OCI-M2 (cell line): ENCODE data around the gene SF3B2.
"Not testable (repeated sequence)": the region's sequence is repeated elsewhere in the genome, so short reads cannot be mapped to it uniquely, and the experiment has no call there.

Experiments
- DNase-seq: peaks from one replicate; lab custom pipeline; 2025; ENCODE audit not compliant: unreplicated experiment; lab: John Stamatoyannopoulos, UW

Gene SF3B2

GRCh38 chr11:66015936-66016792 lies 36.0 kb upstream of the SF3B2 start:
- no peak for DNase-seq

GRCh38 chr11:66016793-66017177 lies 35.4 kb upstream of the SF3B2 start:
- DNase-seq: no peak

DNA sequence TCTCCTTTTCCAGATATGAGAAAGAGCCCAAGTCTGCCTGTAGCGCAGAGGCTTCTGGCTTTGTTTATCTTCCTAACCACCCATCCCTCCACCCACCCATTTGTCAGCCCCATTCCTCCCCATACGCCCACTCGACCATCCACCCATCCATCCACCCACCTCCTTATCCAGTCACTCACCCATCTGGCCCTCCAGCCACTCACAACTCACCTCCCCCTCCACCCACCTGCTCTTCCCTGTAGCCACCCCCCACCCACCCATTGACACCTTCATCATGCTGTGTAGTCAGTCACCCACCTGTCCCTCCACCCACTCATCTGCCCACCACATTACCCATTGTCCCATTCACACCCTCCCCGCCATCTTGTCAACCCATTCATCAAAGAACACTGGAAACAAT lies 34.8 kb upstream of the SF3B2 start:
- no peak for DNase-seq

DNA sequence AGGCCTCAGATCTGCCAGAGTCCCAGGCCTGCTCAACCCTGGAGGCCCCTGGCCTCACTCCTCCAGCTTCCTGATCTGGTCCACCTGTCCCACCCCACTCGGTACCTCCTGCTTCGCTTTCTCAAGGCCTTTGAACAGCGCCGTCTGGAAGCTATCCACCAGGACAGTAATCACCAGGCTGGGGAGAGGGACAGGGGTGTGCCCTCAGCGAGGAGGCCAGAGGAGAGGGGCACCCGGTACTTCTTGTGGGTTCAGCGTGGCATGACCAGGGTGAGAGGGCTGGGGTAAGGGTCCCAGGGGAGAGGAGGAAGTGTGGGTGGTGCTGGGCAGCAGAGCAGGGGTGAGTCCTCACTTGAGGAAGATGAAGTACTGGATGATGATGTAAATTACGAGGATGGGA lies 32.0 kb upstream of the SF3B2 start:
- no peak for DNase-seq

GRCh38 chr11:66020618-66021357 lies 31.4 kb upstream of the SF3B2 start:
- no peak for DNase-seq

DNA sequence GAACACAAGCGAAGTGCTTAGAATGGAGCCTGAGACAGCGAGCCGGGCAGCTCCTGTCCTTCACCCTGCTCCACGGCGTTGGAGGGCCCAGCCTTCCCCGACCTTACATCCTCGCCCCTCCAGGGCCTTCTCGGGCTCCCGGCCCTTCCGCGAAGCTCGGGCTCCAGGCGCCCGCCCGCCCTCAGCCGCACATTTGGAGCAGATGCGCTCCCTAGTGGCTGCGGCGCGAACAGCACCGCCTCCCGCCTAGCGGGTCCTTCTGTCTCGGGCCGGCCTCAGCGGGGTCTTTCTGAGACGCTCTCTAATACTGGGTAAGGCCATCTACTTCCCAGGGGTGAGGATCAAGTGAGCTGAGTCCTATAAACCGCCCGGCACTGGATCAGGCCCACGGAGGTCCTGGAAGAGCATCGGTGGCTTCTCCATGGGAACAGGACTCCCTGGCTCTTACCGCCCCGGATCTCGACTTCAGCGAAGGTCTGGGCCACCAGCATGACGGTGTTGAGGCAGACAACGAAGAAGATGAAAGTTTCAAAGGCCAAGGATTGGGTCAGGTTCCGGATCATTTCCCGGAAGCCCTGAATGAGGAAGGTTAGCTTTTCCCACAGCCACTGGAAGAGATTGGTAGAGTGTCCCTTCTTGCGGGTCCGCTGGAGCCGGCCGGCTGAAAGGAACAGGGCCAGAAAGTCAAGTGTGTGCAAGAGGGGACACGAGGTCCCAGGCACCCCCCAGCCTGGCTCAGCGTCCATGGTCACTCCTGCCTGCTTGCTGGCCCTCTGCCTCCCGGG lies 29.6 kb upstream of the SF3B2 start:
- no peak for DNase-seq

GRCh38 chr11:66023186-66023440 lies 29.1 kb upstream of the SF3B2 start:
- DNase-seq: not testable (repeated sequence)

- no peak for DNase-seq
Observed at GRCh38 chr11:66026017-66026529, 26.1 kb upstream of the SF3B2 start, which contains the start of gene CATSPER1. CATSPER1 (minus strand) TSS chr11:66026479; CDS start chr11:66026379, 100 bp downstream.

GRCh38 chr11:66032957-66033735 lies 19.0 kb upstream of the SF3B2 start:
- no peak for DNase-seq

DNA sequence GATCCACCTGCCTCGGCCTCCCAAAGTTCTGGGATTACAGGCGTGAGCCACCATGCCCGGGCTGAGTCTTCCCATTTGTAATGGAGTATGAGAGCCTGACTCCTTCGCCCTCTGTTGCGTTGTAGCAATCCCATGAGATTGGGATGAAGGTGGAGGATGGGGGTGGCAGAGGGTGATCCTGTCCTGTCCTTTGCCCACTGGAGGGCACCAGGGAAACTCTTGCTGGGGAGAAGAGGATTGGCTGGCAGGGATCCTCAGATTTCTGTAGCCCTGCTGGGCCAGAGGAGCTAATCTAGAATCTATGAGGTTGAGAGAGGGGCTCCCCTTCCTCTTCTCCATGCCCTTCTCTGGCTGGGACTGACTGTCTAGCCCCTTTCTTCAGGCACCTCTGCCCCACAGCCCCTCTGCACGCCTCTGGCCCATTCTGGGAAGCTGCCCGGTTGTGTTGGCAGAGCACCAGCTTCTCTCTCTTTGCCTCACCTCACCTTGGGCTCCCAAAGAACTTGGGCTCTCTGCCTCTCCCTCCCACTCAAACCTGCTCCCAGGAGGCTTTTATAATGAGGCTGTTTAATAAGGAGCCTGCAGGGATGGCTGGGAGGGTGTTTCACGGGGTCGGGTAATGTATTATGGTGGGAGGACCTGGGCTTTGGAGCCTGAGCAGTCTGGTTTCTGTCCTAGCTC lies 16.4 kb upstream of the SF3B2 start:
- DNase-seq: no peak

DNA sequence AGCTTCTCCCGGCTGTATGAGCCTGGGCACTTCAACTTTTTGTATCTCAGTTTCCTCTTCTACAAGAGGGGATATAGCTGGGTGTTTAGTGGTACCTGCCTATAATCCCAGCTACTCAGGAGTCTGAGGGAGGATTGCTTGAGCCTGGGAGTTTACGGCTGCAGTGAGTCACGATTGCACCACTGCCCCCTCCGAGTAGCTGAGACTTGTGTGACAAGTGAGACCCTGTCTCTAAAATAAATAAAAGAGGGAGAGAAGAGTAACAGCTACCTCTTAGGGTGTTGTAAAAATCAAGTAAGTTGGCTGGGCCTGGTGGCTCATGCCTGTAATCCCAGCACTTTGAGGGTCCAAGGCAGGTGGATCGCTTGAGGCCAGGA lies 15.8 kb upstream of the SF3B2 start:
- DNase-seq: no peak

DNA sequence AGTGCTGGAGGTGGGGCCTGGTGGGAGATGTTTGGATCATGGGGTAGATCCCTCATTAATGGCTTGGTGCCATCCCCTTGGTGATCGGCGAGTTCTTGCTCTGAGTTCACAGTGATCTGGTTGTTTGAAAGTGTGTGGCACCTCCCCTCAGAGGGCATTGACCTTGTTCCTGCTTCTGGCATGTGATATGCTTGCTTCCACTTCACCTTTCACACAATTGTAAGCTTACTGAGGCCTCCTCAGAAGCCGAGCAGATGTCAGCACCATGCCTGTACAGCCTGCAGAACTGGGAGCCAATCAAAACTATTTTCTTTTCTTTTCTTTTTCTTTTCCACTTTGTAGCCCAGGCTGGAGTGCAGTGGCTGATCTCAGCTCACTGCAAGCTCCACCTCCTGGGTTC lies 14.8 kb upstream of the SF3B2 start:
- DNase-seq: no peak

- no peak for DNase-seq
Observed at GRCh38 chr11:66039765-66040164, 12.4 kb upstream of the SF3B2 start.

- DNase-seq: no peak
Observed at GRCh38 chr11:66042227-66042995, 9.8 kb upstream of the SF3B2 start.

DNA sequence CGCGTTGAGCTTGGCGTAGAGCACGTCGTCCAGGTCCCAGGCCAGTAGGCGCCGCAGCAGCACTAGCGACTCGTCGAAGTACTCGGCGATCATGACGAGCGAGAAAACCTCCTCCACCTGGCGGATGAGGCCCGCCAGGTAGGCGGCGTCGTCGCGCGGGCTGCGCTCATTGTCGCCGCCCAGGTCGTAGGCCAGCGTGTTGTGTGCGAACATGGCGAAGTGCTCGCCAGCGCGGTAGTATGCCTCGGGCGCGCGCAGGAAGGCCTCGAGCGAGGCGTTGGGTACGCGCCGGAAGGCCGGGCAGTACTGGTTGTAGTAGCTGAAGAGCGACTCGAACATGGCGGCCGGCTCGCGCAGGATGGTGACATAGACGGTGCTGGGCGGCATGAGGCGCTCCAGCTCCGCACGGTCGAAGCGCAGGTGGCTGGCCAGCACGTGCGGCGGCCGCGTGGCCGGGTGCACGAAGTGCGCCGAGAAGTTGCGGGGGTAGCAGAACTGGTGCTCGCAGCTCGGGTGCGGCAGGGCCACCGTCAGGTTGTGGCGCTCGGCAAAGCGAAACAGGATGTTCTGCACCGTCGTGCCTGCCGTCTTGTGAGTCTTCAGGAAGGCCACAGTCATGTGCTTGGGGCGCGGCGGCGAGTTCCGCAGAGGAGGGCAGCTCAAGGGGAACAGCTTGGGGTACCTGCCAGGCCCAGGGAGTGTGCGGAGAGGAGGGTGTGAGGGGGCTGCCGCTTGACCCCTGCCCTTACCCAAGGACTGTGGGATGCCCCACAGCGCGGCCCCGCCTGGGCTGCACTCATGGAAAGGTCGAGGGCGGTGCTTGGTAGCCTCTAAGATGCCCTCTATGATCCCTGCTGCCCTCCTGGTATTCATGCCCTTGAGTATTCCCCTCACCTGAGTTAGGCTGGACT lies 8.9 kb upstream of the SF3B2 start:
- no peak for DNase-seq

GRCh38 chr11:66044757-66045156 lies 7.4 kb upstream of the SF3B2 start:
- DNase-seq: no peak

- DNase-seq: peak; percentile 41
Observed at GRCh38 chr11:66045177-66045639, 7.0 kb upstream of the SF3B2 start.

- DNase-seq: no peak
Observed at GRCh38 chr11:66046901-66047300, 5.3 kb upstream of the SF3B2 start.
